Tibial nerve (tissue), 4 donors: ENCODE data around the gene UBE2O.

ENCODE experiments used
- EP300 ChIP-seq, 2 donors: sonication (generic); formaldehyde crosslinking; IDR thresholded peaks; one replicate each; pipeline ENCODE4 v1.6.1; 2017; ENCODE audit warnings: antibody characterized with exemption in 2 of 2, mild to moderate bottlenecking in 1 of 2
- POLR2A ChIP-seq, 2 donors: fragments of 450-650 bp; IDR thresholded peaks; one replicate each; pipeline ENCODE4 v1.6.1; 2017; ENCODE audit warnings: antibody characterized with exemption in 2 of 2, mild to moderate bottlenecking in 2 of 2, moderate library complexity in 2 of 2
- TF ChIP-seq, protein P1 (sequence below), 5 experiments: fragments of 200-600 bp in 3 of 5; fragments of 450-650 bp in 2 of 5; sonication (generic) in 3 of 5; IDR thresholded peaks; one replicate each; pipeline ENCODE4 v1.5.1; 2016 to 2019; ENCODE audit warnings: antibody characterized with exemption in 5 of 5, mild to moderate bottlenecking in 3 of 5, moderate library complexity in 2 of 5

DNA sequence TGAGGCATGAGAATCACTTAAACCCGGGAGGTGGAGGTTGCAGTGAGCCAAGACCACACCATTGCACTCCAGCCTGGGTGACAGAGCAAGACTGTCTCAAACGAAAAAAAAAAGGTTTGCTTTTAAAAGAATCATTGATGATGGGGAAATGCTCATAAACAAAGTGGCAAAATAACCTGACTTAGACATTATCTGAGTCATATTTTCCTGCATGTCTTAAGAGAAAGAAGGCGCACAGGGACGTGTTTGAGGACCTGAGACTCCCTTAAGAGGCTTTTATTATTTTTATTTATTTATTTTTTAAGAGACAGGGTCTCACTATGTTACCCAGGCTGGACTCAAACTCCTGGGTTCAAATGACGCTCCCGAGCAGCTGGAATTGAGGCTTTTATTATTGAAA is 93.6 kb downstream of the UBE2O start:
- TF ChIP-seq, protein P1, sequence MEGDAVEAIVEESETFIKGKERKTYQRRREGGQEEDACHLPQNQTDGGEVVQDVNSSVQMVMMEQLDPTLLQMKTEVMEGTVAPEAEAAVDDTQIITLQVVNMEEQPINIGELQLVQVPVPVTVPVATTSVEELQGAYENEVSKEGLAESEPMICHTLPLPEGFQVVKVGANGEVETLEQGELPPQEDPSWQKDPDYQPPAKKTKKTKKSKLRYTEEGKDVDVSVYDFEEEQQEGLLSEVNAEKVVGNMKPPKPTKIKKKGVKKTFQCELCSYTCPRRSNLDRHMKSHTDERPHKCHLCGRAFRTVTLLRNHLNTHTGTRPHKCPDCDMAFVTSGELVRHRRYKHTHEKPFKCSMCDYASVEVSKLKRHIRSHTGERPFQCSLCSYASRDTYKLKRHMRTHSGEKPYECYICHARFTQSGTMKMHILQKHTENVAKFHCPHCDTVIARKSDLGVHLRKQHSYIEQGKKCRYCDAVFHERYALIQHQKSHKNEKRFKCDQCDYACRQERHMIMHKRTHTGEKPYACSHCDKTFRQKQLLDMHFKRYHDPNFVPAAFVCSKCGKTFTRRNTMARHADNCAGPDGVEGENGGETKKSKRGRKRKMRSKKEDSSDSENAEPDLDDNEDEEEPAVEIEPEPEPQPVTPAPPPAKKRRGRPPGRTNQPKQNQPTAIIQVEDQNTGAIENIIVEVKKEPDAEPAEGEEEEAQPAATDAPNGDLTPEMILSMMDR (IDR thresholded peaks at IDR 0.05) = no peak
- TF ChIP-seq POLR2A (IDR thresholded peaks at IDR 0.05) (no peak), EP300 (IDR thresholded peaks at IDR 0.05) (no peak)
